ENCODE results near the gene MICALL2.

- TF ChIP-seq, protein P1, sequence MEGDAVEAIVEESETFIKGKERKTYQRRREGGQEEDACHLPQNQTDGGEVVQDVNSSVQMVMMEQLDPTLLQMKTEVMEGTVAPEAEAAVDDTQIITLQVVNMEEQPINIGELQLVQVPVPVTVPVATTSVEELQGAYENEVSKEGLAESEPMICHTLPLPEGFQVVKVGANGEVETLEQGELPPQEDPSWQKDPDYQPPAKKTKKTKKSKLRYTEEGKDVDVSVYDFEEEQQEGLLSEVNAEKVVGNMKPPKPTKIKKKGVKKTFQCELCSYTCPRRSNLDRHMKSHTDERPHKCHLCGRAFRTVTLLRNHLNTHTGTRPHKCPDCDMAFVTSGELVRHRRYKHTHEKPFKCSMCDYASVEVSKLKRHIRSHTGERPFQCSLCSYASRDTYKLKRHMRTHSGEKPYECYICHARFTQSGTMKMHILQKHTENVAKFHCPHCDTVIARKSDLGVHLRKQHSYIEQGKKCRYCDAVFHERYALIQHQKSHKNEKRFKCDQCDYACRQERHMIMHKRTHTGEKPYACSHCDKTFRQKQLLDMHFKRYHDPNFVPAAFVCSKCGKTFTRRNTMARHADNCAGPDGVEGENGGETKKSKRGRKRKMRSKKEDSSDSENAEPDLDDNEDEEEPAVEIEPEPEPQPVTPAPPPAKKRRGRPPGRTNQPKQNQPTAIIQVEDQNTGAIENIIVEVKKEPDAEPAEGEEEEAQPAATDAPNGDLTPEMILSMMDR (IDR thresholded peaks at IDR 0.05; ENCODE audit: insufficient read depth, low read length, poor library complexity, severe bottlenecking) = no peak
- TF ChIP-seq EZH2phosphoT487 (conservative IDR thresholded peaks at IDR 0.05; ENCODE audit: low read length) = no peak
Observed at GRCh38 chr7:1421946-1422345, 37.3 kb downstream of the MICALL2 start.
